H9 (cell line): ENCODE data around the gene MEF2C. TPM values are rescaled to one million over a fixed set of nuclear protein-coding genes. Genes with fewer than 3 reads are reported as not detected.

Experiments
- DNase-seq: peaks from one replicate; pipeline ENCODE4 v3.0.0-alpha.2; 2017
- H2AFZ ChIP-seq: one replicate; pipeline ENCODE4 v1.6.1; 2013; ENCODE audit warnings: mild to moderate bottlenecking, low read length, control low read depth, moderate library complexity
- H2AK5ac ChIP-seq: 2 replicates; pipeline ENCODE4 v1.6.1; 2013; ENCODE audit warnings: low read length, control low read depth, mixed read lengths; ENCODE audit not compliant: insufficient read length
- H2BK120ac ChIP-seq: one replicate; pipeline ENCODE4 v1.6.1; 2013; ENCODE audit warnings: low read depth, mild to moderate bottlenecking, low read length, control low read depth, inconsistent platforms; ENCODE audit not compliant: poor library complexity, severe bottlenecking
- H2BK12ac ChIP-seq: 2 replicates; pipeline ENCODE4 v1.6.1; 2013; ENCODE audit warnings: low read length, control low read depth, mixed read lengths, low read depth; ENCODE audit not compliant: insufficient read length
- H2BK15ac ChIP-seq: 2 replicates; pipeline ENCODE4 v1.6.1; 2013; ENCODE audit warnings: low read depth, low read length, control low read depth
- H2BK20ac ChIP-seq: one replicate; pipeline ENCODE4 v1.6.1; 2013; ENCODE audit warnings: low read depth, mild to moderate bottlenecking, low read length, control low read depth, inconsistent platforms; ENCODE audit not compliant: poor library complexity, severe bottlenecking
- H2BK5ac ChIP-seq: 2 replicates; pipeline ENCODE4 v1.6.1; 2013; ENCODE audit warnings: low read length, control low read depth, mixed read lengths; ENCODE audit not compliant: insufficient read length
- H3K14ac ChIP-seq: 2 replicates; pipeline ENCODE4 v1.6.1; 2013; ENCODE audit warnings: low read length, control low read depth; ENCODE audit not compliant: insufficient read depth
- H3K18ac ChIP-seq: 2 replicates; pipeline ENCODE4 v1.6.1; 2013; ENCODE audit warnings: low read depth, mild to moderate bottlenecking, mixed read lengths, low read length, control low read depth; ENCODE audit not compliant: insufficient read length
- H3K23ac ChIP-seq: 2 replicates; pipeline ENCODE4 v1.6.1; 2013; ENCODE audit warnings: low read length, control low read depth, mixed read lengths, low read depth; ENCODE audit not compliant: insufficient read length
- H3K23me2 ChIP-seq: 2 replicates; pipeline ENCODE4 v1.6.1; 2013; ENCODE audit warnings: low read depth, mild to moderate bottlenecking, mixed read lengths, low read length, control low read depth; ENCODE audit not compliant: insufficient read length, poor library complexity, severe bottlenecking
- H3K27ac ChIP-seq: 2 replicates; pipeline ENCODE4 v1.5.1; 2013; ENCODE audit warnings: low read length, control low read depth, mixed read lengths, low read depth; ENCODE audit not compliant: insufficient read length
- H3K27me3 ChIP-seq: 2 replicates; pipeline ENCODE4 v1.6.1; 2013; ENCODE audit warnings: low read length, control low read depth, inconsistent platforms; ENCODE audit not compliant: insufficient read depth
- H3K4ac ChIP-seq: 2 replicates; pipeline ENCODE4 v1.6.1; 2013; ENCODE audit warnings: low read depth, mild to moderate bottlenecking, control low read depth, inconsistent platforms, low read length, moderate library complexity
- H3K4me1 ChIP-seq: 2 replicates; pipeline ENCODE4 v1.6.1; 2013; ENCODE audit warnings: low read length, control low read depth, inconsistent platforms; ENCODE audit not compliant: insufficient read depth
- H3K4me2 ChIP-seq: 2 replicates; pipeline ENCODE4 v1.6.1; 2013; ENCODE audit warnings: low read length, control low read depth, mixed read lengths; ENCODE audit not compliant: insufficient read length, insufficient read depth
- H3K56ac ChIP-seq: 2 replicates; pipeline ENCODE4 v1.6.1; 2013; ENCODE audit warnings: low read depth, mild to moderate bottlenecking, mixed read lengths, low read length, control low read depth; ENCODE audit not compliant: insufficient read length
- H3K79me1 ChIP-seq: 2 replicates; pipeline ENCODE4 v1.6.1; 2013; ENCODE audit warnings: low read depth, mild to moderate bottlenecking, moderate library complexity, low read length, control low read depth, inconsistent platforms; ENCODE audit not compliant: insufficient read depth, poor library complexity, severe bottlenecking
- H3K79me2 ChIP-seq: 2 replicates; pipeline ENCODE4 v1.6.1; 2013; ENCODE audit warnings: low read length, control low read depth, inconsistent platforms; ENCODE audit not compliant: insufficient read depth
- H3K9ac ChIP-seq: 2 replicates; pipeline ENCODE4 v1.6.1; 2013; ENCODE audit warnings: low read length, control low read depth, mixed read lengths; ENCODE audit not compliant: insufficient read length; ENCODE audit errors: extremely low read depth
- H3K9me3 ChIP-seq: one replicate; pipeline ENCODE4 v1.6.1; 2013; ENCODE audit warnings: low read depth, low read length, inconsistent platforms; ENCODE audit not compliant: control insufficient read depth
- H3T11ph ChIP-seq: one replicate; pipeline ENCODE4 v1.6.1; 2013; ENCODE audit warnings: mild to moderate bottlenecking, low read length, control low read depth, inconsistent platforms
- H4K20me1 ChIP-seq: one replicate; pipeline ENCODE4 v1.6.1; 2013; ENCODE audit not compliant: control insufficient read depth, insufficient read length, insufficient read depth
- H4K5ac ChIP-seq: 2 replicates; pipeline ENCODE4 v1.6.1; 2013; ENCODE audit warnings: low read depth, mild to moderate bottlenecking, mixed read lengths, low read length, control low read depth; ENCODE audit not compliant: insufficient read length
- H4K8ac ChIP-seq: replicated peaks from 2 replicates; pipeline ENCODE4 v1.6.1; 2013; ENCODE audit warnings: low read length, control low read depth, mixed read lengths, low read depth; ENCODE audit not compliant: insufficient read length
- H4K91ac ChIP-seq: 2 replicates; pipeline ENCODE4 v1.6.1; 2013; ENCODE audit warnings: low read depth, mild to moderate bottlenecking, moderate library complexity, mixed read lengths, low read length, control low read depth; ENCODE audit not compliant: insufficient read length
- H3K27ac Mint-ChIP-seq, 3 experiments: 2 replicates in 2 of 3; 3 replicates in 1 of 3; pipeline ENCODE4 v1.8.0; 2020 to 2021; ENCODE audit warnings: mixed read lengths in 3 of 3, mild to moderate bottlenecking in 1 of 3, moderate library complexity in 1 of 3
- H3K27me3 Mint-ChIP-seq: 2 replicates; pipeline ENCODE4 v1.8.0; 2021; ENCODE audit warnings: low read depth, mild to moderate bottlenecking, moderate library complexity, mixed read lengths
- H3K36me3 Mint-ChIP-seq, 3 experiments: 2 replicates in 2 of 3; 3 replicates in 1 of 3; pipeline ENCODE4 v1.8.0; 2020 to 2021; ENCODE audit warnings: low read depth in 3 of 3, mixed read lengths in 3 of 3; ENCODE audit not compliant: insufficient read depth in 1 of 3
- H3K4me1 Mint-ChIP-seq, 2 experiments: 2 replicates each; pipeline ENCODE4 v1.8.0; 2020; ENCODE audit warnings: mixed read lengths in 2 of 2
- H3K4me3 Mint-ChIP-seq, 2 experiments: 2 replicates in 1 of 2; 3 replicates in 1 of 2; pipeline ENCODE4 v1.8.0; 2020 to 2021; ENCODE audit warnings: mild to moderate bottlenecking in 2 of 2, mixed read lengths in 2 of 2, moderate library complexity in 1 of 2
- H3K9me3 Mint-ChIP-seq, 2 experiments: 2 replicates in 1 of 2; 3 replicates in 1 of 2; pipeline ENCODE4 v1.8.0; 2020; ENCODE audit warnings: mild to moderate bottlenecking in 2 of 2, mixed read lengths in 2 of 2, moderate library complexity in 1 of 2
- WGBS: extraction: QIAGEN DNeasy Blood & Tissue Kit; methylation state at CpG from one replicate; pipeline ENCODE4 v1.1.7; 2013; ENCODE audit warnings: missing lambda C conversion rate, low lambda C conversion rate, mixed read lengths; ENCODE audit not compliant: insufficient read length; ENCODE audit errors: extremely low coverage; 5-methylcytosine and 5-hydroxymethylcytosine counted together
- total RNA-seq: library from RNA; stranded (reverse); gene quantifications from 2 replicates; pipeline ENCODE4 v1.2.1, GENCODE V29; 2021
- TF ChIP-seq, protein P1 (sequence below): fragments of 200-600 bp; sonication (generic); conservative IDR thresholded peaks from 3 replicates; pipeline ENCODE4 v1.8.0; 2021; ENCODE audit warnings: antibody characterized with exemption, mild to moderate bottlenecking

MEF2C gene
- total RNA-seq, 1 experiment from 2014 or later = 0.11 TPM

- no peaks in the 10 kb centered on the region for H3K79me2 ChIP-seq
- H3K18ac ChIP-seq = no peak overlapping the region
- H3T11ph ChIP-seq = no peak overlapping the region
- H3K9me3 Mint-ChIP-seq = peaks cover 4 to 11% of the 10 kb centered on the region in 2 experiments; a peak in 3 of 5 replicates
- H3K4me2 ChIP-seq = peak overlapping the region; percentile 83
- peaks cover 56 to 76% of the 10 kb centered on the region in 2 experiments for H3K4me1 Mint-ChIP-seq
- H4K91ac ChIP-seq = no peak overlapping the region
- TF ChIP-seq, protein P1, sequence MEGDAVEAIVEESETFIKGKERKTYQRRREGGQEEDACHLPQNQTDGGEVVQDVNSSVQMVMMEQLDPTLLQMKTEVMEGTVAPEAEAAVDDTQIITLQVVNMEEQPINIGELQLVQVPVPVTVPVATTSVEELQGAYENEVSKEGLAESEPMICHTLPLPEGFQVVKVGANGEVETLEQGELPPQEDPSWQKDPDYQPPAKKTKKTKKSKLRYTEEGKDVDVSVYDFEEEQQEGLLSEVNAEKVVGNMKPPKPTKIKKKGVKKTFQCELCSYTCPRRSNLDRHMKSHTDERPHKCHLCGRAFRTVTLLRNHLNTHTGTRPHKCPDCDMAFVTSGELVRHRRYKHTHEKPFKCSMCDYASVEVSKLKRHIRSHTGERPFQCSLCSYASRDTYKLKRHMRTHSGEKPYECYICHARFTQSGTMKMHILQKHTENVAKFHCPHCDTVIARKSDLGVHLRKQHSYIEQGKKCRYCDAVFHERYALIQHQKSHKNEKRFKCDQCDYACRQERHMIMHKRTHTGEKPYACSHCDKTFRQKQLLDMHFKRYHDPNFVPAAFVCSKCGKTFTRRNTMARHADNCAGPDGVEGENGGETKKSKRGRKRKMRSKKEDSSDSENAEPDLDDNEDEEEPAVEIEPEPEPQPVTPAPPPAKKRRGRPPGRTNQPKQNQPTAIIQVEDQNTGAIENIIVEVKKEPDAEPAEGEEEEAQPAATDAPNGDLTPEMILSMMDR = no peak
- H2AFZ ChIP-seq = no peak overlapping the region
- WGBS = no CpG with 5 or more reads among the region's 28 CpGs
- H3K79me1 ChIP-seq = no peaks in the 10 kb centered on the region
- no peak overlapping the region for H4K5ac ChIP-seq
- H2AK5ac ChIP-seq = no peak overlapping the region
- peaks cover 9% of the 10 kb centered on the region; the same call in 1 of the 2 replicates for H3K4me1 ChIP-seq
- H3K36me3 Mint-ChIP-seq = peaks cover 0 to 2% (median 0%) of the 10 kb centered on the region in 3 experiments; a peak in 1 of 7 replicates
- no peak overlapping the region for H2BK15ac ChIP-seq
- no peak overlapping the region for H3K23ac ChIP-seq
- H3K9ac ChIP-seq = no peak overlapping the region
- H3K56ac ChIP-seq = no peak overlapping the region
- peaks cover 95% of the 10 kb centered on the region for H3K27me3 Mint-ChIP-seq
- no peak overlapping the region for H3K27ac Mint-ChIP-seq
- H2BK12ac ChIP-seq = no peak overlapping the region
- H4K20me1 ChIP-seq = no peaks in the 10 kb centered on the region
- H3K27me3 ChIP-seq = peaks cover 65% of the 10 kb centered on the region
- no peak overlapping the region for H4K8ac ChIP-seq
- no peak overlapping the region for H3K14ac ChIP-seq
- peaks cover 28% of the 10 kb centered on the region for H3K23me2 ChIP-seq
- H3K4ac ChIP-seq = no peak overlapping the region
- H3K4me3 Mint-ChIP-seq = peak overlapping the region; percentile 22 to 78; a peak in 4 of 5 replicates
- H2BK5ac ChIP-seq = no peak overlapping the region
- no peak overlapping the region for H2BK20ac ChIP-seq
- H3K9me3 ChIP-seq = no peaks in the 10 kb centered on the region
- no peak overlapping the region for H2BK120ac ChIP-seq
- DNase-seq = peak; percentile 30
- no peak overlapping the region for H3K27ac ChIP-seq
Observed at GRCh38 chr5:88694023-88694679, 188.8 kb downstream of the MEF2C start.
